ENCODE measurements around the gene WDR72. TPM values are rescaled to one million over a fixed set of nuclear protein-coding genes. Genes with fewer than 3 reads are reported as not detected.
"Not testable (repeated sequence)": the region's sequence is repeated elsewhere in the genome, so short reads cannot be mapped to it uniquely, and the experiment has no call there.

Gene WDR72
- total and polyA plus RNA-seq, 11 donors, result 0.01 to 0.11 (median 0.08) TPM; not detected in 8

GRCh38 chr15:53548236-53548635 is 211.2 kb downstream of the WDR72 start:
- Histone ChIP-seq H3K36me3 (no peaks in the 10 kb centered on the region), H3K4me1 (no peaks in the 10 kb centered on the region), H3K9me3 (no peaks in the 10 kb centered on the region), H3K27ac (no peak overlapping the region), H3K27me3 (no peaks in the 10 kb centered on the region), H3K4me3 (no peak overlapping the region)
- DNase-seq, result no peak
- intact Hi-C loops (cut with DNase I), result no loop called here
- 75 to 84% (median 81%) methylated on average over 4 of the region's 4 CpGs for WGBS, 4 donors
- no peak for ATAC-seq
- TF ChIP-seq, protein P1, sequence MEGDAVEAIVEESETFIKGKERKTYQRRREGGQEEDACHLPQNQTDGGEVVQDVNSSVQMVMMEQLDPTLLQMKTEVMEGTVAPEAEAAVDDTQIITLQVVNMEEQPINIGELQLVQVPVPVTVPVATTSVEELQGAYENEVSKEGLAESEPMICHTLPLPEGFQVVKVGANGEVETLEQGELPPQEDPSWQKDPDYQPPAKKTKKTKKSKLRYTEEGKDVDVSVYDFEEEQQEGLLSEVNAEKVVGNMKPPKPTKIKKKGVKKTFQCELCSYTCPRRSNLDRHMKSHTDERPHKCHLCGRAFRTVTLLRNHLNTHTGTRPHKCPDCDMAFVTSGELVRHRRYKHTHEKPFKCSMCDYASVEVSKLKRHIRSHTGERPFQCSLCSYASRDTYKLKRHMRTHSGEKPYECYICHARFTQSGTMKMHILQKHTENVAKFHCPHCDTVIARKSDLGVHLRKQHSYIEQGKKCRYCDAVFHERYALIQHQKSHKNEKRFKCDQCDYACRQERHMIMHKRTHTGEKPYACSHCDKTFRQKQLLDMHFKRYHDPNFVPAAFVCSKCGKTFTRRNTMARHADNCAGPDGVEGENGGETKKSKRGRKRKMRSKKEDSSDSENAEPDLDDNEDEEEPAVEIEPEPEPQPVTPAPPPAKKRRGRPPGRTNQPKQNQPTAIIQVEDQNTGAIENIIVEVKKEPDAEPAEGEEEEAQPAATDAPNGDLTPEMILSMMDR (IDR thresholded peaks at IDR 0.05), result no peak
- no peak for TF ChIP-seq POLR2A (IDR thresholded peaks at IDR 0.05)

- intact Hi-C loops (cut with DNase I), result not testable (repeated sequence)
- WGBS, 4 donors, result 89 to 92% (median 91%) methylated on average over 32 to 34 of the region's 34 CpGs
These were observed 218.7 kb downstream of the WDR72 start for GRCh38 chr15:53540626-53541300.

DNA sequence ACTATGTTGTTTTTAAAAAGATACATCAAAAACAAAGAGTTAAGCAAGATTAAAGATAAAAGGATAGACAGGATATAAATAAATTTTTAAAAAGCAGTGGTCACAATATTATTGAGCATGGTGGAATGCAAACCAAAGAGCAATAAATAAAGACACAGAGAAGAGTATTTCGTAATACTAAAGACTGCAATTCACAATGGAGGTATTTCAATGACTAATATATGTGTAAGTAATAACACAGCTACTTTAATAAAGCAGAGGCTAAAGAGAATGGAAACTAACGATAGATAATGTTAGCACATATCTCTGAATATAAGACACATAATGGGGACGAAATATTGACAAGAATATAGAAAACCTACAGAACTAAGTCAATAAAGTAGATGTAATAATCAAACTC is 219.6 kb downstream of the WDR72 start:
- no peak for ATAC-seq
- Histone ChIP-seq H3K27me3 (no peaks in the 10 kb centered on the region), H3K27ac (no peak overlapping the region), H3K36me3 (no peaks in the 10 kb centered on the region), H3K9me3 (no peaks in the 10 kb centered on the region), H3K4me1 (no peaks in the 10 kb centered on the region), H3K4me3 (no peak overlapping the region)
- no peak for TF ChIP-seq POLR2A (IDR thresholded peaks at IDR 0.05)
- TF ChIP-seq, protein P1 (IDR thresholded peaks at IDR 0.05), result no peak
- 74 to 81% (median 79%) methylated on average over 3 of the region's 3 CpGs for WGBS, 4 donors
- no peak for DNase-seq
- intact Hi-C loops (cut with DNase I), result no loop called here

More at GRCh38 chr15:53540626-53541300, 218.7 kb downstream of the WDR72 start:
- not testable (repeated sequence) for ATAC-seq, H3K9me3 ChIP-seq, H3K36me3 ChIP-seq, H3K27me3 ChIP-seq, H3K4me1 ChIP-seq, DNase-seq, H3K4me3 ChIP-seq, H3K27ac ChIP-seq

- no peak for TF ChIP-seq POLR2A (IDR thresholded peaks at IDR 0.05)
- TF ChIP-seq, protein P1 (IDR thresholded peaks at IDR 0.05), result no peak
- H3K36me3 ChIP-seq, result no peaks in the 10 kb centered on the region
- H3K4me3 ChIP-seq, result no peak overlapping the region
- no peak overlapping the region for H3K27ac ChIP-seq
- intact Hi-C loops (cut with DNase I), result no loop called here
- DNase-seq, result no peak
- no peaks in the 10 kb centered on the region for H3K9me3 ChIP-seq
- H3K4me1 ChIP-seq, result no peaks in the 10 kb centered on the region
- WGBS, 4 donors, result 71 to 84% (median 78%) methylated on average over 6 of the region's 6 CpGs
- H3K27me3 ChIP-seq, result no peaks in the 10 kb centered on the region
- no peak for ATAC-seq
These were observed 222.9 kb downstream of the WDR72 start for GRCh38 chr15:53536479-53537120.

All from heart left ventricle (tissue), 16 donors.